MM.1S (cell line): ENCODE results near the gene CLRN2.

Experiments
- DNase-seq: peaks from one replicate; pipeline ENCODE4 v3.0.0-alpha.2; 2015
- H2AFZ ChIP-seq: fragments of 300-600 bp; sonication (generic); 2 replicates; pipeline ENCODE4 v1.6.0; 2016; ENCODE audit warnings: antibody characterized with exemption, low read length
- H3F3A ChIP-seq: fragments of 300-600 bp; sonication (generic); 2 replicates; pipeline ENCODE4 v1.6.1; 2016; ENCODE audit warnings: mild to moderate bottlenecking, antibody characterized with exemption, low read length, moderate library complexity, mixed read lengths; ENCODE audit not compliant: insufficient read depth
- H3K27ac ChIP-seq: fragments of 300-600 bp; sonication (generic); 2 replicates; pipeline ENCODE4 v1.5.1; 2016; ENCODE audit warnings: mild to moderate bottlenecking, low read length
- H3K27me3 ChIP-seq: fragments of 300-600 bp; sonication (generic); replicated peaks from 2 replicates; pipeline ENCODE4 v1.6.0; 2016; ENCODE audit warnings: low read length; ENCODE audit not compliant: insufficient read depth
- H3K36me3 ChIP-seq: fragments of 300-600 bp; sonication (generic); replicated peaks from 2 replicates; pipeline ENCODE4 v1.6.1; 2016; ENCODE audit warnings: mild to moderate bottlenecking, low read length, mixed read lengths; ENCODE audit not compliant: insufficient read depth
- H3K4me1 ChIP-seq: fragments of 300-600 bp; sonication (generic); 2 replicates; pipeline ENCODE4 v1.6.1; 2016; ENCODE audit warnings: low read length, mixed read lengths
- H3K4me2 ChIP-seq: fragments of 300-600 bp; sonication (generic); 2 replicates; pipeline ENCODE4 v1.6.0; 2016; ENCODE audit warnings: low read depth, low read length
- H3K4me3 ChIP-seq: fragments of 300-600 bp; sonication (generic); 2 replicates; pipeline ENCODE4 v1.5.1; 2016; ENCODE audit warnings: low read length, mixed read lengths
- H3K79me2 ChIP-seq: fragments of 300-600 bp; sonication (generic); 2 replicates; pipeline ENCODE4 v1.6.1; 2016; ENCODE audit warnings: mixed run types, low read length, mixed read lengths
- H3K9ac ChIP-seq: fragments of 300-600 bp; sonication (generic); 2 replicates; pipeline ENCODE4 v1.6.1; 2016; ENCODE audit warnings: low read length, mixed read lengths
- H3K9me2 ChIP-seq: fragments of 300-600 bp; sonication (generic); replicated peaks from 2 replicates; pipeline ENCODE4 v1.6.1; 2016; ENCODE audit warnings: mild to moderate bottlenecking, low read length, mixed read lengths; ENCODE audit not compliant: insufficient read depth
- H3K9me3 ChIP-seq: fragments of 300-600 bp; sonication (generic); replicated peaks from 2 replicates; pipeline ENCODE4 v1.6.1; 2016; ENCODE audit warnings: mild to moderate bottlenecking, low read length, mixed read lengths; ENCODE audit not compliant: insufficient read depth
- H4K20me1 ChIP-seq: fragments of 300-600 bp; sonication (generic); 2 replicates; pipeline ENCODE4 v1.6.1; 2016; ENCODE audit warnings: mild to moderate bottlenecking, low read length, moderate library complexity, mixed read lengths; ENCODE audit not compliant: insufficient read depth
- CTCF ChIP-seq: fragments of 300-600 bp; sonication (generic); IDR thresholded peaks from 2 replicates; pipeline ENCODE4 v1.5.1; 2016; ENCODE audit warnings: antibody characterized with exemption, low read length, mixed read lengths
- EZH2 ChIP-seq: fragments of 300-600 bp; sonication (generic); optimal IDR thresholded peaks from 2 replicates; pipeline ENCODE3; 2017; ENCODE audit warnings: low read depth, mild to moderate bottlenecking, antibody characterized with exemption, low read length, mixed read lengths
- EZH2phosphoT487 ChIP-seq: fragments of 300-600 bp; sonication (generic); IDR thresholded peaks from 2 replicates; pipeline ENCODE4 v1.6.1; 2018; ENCODE audit warnings: antibody characterized with exemption, low read length

Gene CLRN2

GRCh38 chr4:17489721-17490120, 25.2 kb upstream of the CLRN2 start:
- Histone ChIP-seq H3K27ac (no peak overlapping the region), H3K9me3 (no peaks in the 10 kb centered on the region), H3K4me2 (no peak overlapping the region), H3K27me3 (no peaks in the 10 kb centered on the region), H3K9ac (no peak overlapping the region), H2AFZ (no peak overlapping the region), H3K9me2 (no peaks in the 10 kb centered on the region), H3K4me3 (no peak overlapping the region), H3K79me2 (no peaks in the 10 kb centered on the region), H4K20me1 (no peaks in the 10 kb centered on the region), H3F3A (no peaks in the 10 kb centered on the region), H3K36me3 (peaks cover 12% of the 10 kb centered on the region; the same call in 1 of the 2 replicates), H3K4me1 (no peaks in the 10 kb centered on the region)
- DNase-seq, result no peak
- TF ChIP-seq EZH2 (no peak), CTCF (no peak), EZH2phosphoT487 (no peak)

DNA sequence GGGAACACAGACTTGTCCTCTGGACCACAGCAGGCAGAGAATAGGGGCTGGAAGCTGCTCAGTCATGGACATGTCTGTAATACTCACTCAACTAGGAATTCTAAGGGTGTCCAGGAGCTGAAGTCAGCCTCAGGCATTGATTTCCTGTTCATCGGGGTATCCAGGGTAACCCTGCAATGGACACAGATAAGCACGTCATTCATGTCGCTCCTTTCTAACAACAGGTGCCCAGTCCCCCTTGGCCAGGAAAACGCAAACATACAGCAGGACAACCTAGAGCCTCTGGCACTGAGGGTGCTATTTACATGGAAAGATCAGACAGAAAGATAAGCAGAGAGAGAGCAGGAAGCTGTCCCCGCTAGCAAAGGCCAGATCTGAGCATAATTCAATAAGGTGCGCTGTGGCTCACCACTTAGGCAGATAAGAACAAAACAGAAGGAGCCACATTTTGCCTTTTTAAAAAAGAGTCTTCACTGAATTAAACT, 24.3 kb upstream of the CLRN2 start:
- H3K36me3 ChIP-seq, result peaks cover 12% of the 10 kb centered on the region; the same call in 1 of the 2 replicates

GRCh38 chr4:17491196-17491595, 23.8 kb upstream of the CLRN2 start:
- no peak overlapping the region for H3K4me2 ChIP-seq
- H2AFZ ChIP-seq, result no peak overlapping the region
- peaks cover 12% of the 10 kb centered on the region; the same call in 1 of the 2 replicates for H3K36me3 ChIP-seq

More for the DNA sequence above, 24.3 kb upstream of the CLRN2 start:
- Histone ChIP-seq H3K4me2 (no peak overlapping the region), H3K9ac (no peak overlapping the region), H3K27me3 (no peaks in the 10 kb centered on the region), H3K4me3 (no peak overlapping the region), H3K9me2 (no peaks in the 10 kb centered on the region), H3K9me3 (no peaks in the 10 kb centered on the region), H3F3A (no peaks in the 10 kb centered on the region), H3K4me1 (no peaks in the 10 kb centered on the region), H4K20me1 (no peaks in the 10 kb centered on the region), H3K27ac (no peak overlapping the region), H2AFZ (no peak overlapping the region), H3K79me2 (no peaks in the 10 kb centered on the region)
- DNase-seq, result no peak
- TF ChIP-seq CTCF (no peak), EZH2phosphoT487 (no peak), EZH2 (no peak)

More at GRCh38 chr4:17491196-17491595, 23.8 kb upstream of the CLRN2 start:
- Histone ChIP-seq H4K20me1 (no peaks in the 10 kb centered on the region), H3F3A (no peaks in the 10 kb centered on the region), H3K9ac (no peak overlapping the region), H3K27me3 (no peaks in the 10 kb centered on the region), H3K79me2 (no peaks in the 10 kb centered on the region), H3K9me3 (no peaks in the 10 kb centered on the region), H3K4me1 (no peaks in the 10 kb centered on the region), H3K9me2 (no peaks in the 10 kb centered on the region), H3K27ac (no peak overlapping the region), H3K4me3 (no peak overlapping the region)
- TF ChIP-seq CTCF (no peak), EZH2 (no peak), EZH2phosphoT487 (no peak)
- DNase-seq, result no peak
